GM19099 (cell line): Measurements from ENCODE around the gene SEPTIN8.

Experiments
- POLR2A ChIP-seq: IDR thresholded peaks from 3 replicates; pipeline ENCODE4 v1.6.1; 2011; ENCODE audit warnings: low read depth; ENCODE audit not compliant: insufficient read length; ENCODE audit errors: extremely low read depth

The SEPTIN8 gene

GRCh38 chr5:132790201-132790865, 13.3 kb upstream of the SEPTIN8 start:
- TF ChIP-seq POLR2A, result no peak

GRCh38 chr5:132788990-132789886, 12.2 kb upstream of the SEPTIN8 start:
- TF ChIP-seq POLR2A, result no peak

GRCh38 chr5:132788508-132788907, 11.5 kb upstream of the SEPTIN8 start:
- TF ChIP-seq POLR2A, result no peak

- no peak for TF ChIP-seq POLR2A
These were observed 10.0 kb upstream of the SEPTIN8 start for GRCh38 chr5:132787076-132787475.

- no peak for TF ChIP-seq POLR2A
These were observed 8.8 kb upstream of the SEPTIN8 start for GRCh38 chr5:132785864-132786263.

- no peak for TF ChIP-seq POLR2A
These were observed 8.3 kb upstream of the SEPTIN8 start for GRCh38 chr5:132785365-132785764.

GRCh38 chr5:132782101-132782500, 5.1 kb upstream of the SEPTIN8 start:
- TF ChIP-seq POLR2A, result no peak

GRCh38 chr5:132781029-132781428, 4.0 kb upstream of the SEPTIN8 start:
- no peak for TF ChIP-seq POLR2A

GRCh38 chr5:132780577-132780976, 3.5 kb upstream of the SEPTIN8 start:
- no peak for TF ChIP-seq POLR2A

- no peak for TF ChIP-seq POLR2A
These were observed 2.9 kb upstream of the SEPTIN8 start for GRCh38 chr5:132779961-132780360.

GRCh38 chr5:132778856-132779255, 1.8 kb upstream of the SEPTIN8 start:
- no peak for TF ChIP-seq POLR2A

- TF ChIP-seq POLR2A, result no peak
These were observed 1.1 kb upstream of the SEPTIN8 start for GRCh38 chr5:132778129-132778528.

GRCh38 chr5:132776938-132777208, 166 bp downstream of the SEPTIN8 start:
- no peak for TF ChIP-seq POLR2A

- TF ChIP-seq POLR2A, result no peak
These were observed 705 bp downstream of the SEPTIN8 start for GRCh38 chr5:132776131-132776937.

- TF ChIP-seq POLR2A, result no peak
These were observed 1.5 kb downstream of the SEPTIN8 start for GRCh38 chr5:132775476-132775961.
